Mucosa of rectum (tissue), 2 donors: ENCODE results near the gene ALDOC.

Experiments used
- H3K27ac ChIP-seq, 2 donors: one replicate each; pipeline ENCODE4 v1.7.0; 2013; ENCODE audit warnings: inconsistent platforms in 2 of 2, low read depth in 2 of 2, low read length in 2 of 2
- H3K27me3 ChIP-seq, 2 donors: one replicate each; pipeline ENCODE4 v1.7.0; 2013; ENCODE audit warnings: low read length in 2 of 2; ENCODE audit not compliant: control insufficient read depth in 2 of 2, insufficient read depth in 2 of 2
- H3K36me3 ChIP-seq, 2 donors: one replicate each; pipeline ENCODE4 v1.7.0; 2013; ENCODE audit warnings: low read length in 2 of 2; ENCODE audit not compliant: control insufficient read depth in 2 of 2, insufficient read depth in 2 of 2
- H3K4me1 ChIP-seq, 2 donors: one replicate each; pipeline ENCODE4 v1.7.0; 2013; ENCODE audit warnings: low read length in 2 of 2, mild to moderate bottlenecking in 1 of 2; ENCODE audit not compliant: control insufficient read depth in 2 of 2, insufficient read depth in 2 of 2
- H3K4me3 ChIP-seq, 2 donors: one replicate each; pipeline ENCODE4 v1.7.0; 2013; ENCODE audit warnings: low read length in 2 of 2
- H3K9ac ChIP-seq, 2 donors: one replicate each; pipeline ENCODE4 v1.7.0; 2013; ENCODE audit warnings: low read length in 2 of 2, low read depth in 1 of 2, mild to moderate bottlenecking in 1 of 2
- H3K9me3 ChIP-seq, 2 donors: one replicate each; pipeline ENCODE4 v1.7.0; 2013; ENCODE audit warnings: low read length in 2 of 2; ENCODE audit not compliant: control insufficient read depth in 2 of 2
- donor health status: healthy.
- donor health status: Normal muscosa, but diverticular disease.

ALDOC gene

DNA sequence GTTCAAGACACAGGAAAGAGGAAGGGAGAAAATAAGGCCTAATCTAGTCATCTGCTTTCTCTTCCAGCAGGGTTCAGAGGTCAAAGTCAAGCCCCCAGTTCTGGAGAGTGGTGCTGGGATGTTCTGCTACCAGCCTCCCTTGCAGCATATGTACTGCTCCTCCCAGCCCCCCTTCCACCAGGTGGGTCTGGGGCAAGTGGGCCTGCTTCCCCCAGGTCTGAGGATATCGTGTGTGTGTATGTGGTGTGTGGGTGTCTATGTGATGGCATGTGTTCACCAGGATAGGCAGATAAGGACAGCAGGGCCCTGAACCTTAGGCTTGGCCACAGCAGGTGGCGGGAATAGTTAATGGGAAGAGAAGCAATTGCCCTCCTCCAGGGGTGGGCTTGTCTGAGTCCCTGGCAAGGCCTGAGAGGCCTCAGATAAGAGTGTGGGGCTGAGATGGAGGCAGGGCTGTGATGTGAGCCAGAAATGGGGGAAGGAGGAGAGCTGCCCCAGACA lies 49.5 kb downstream of the ALDOC start:
- Histone ChIP-seq H3K36me3 (no peaks in the 10 kb centered on the region), H3K9ac (peak overlapping the region in 1 of 2 donors; percentile 45), H3K4me3 (no peak overlapping the region), H3K9me3 (no peaks in the 10 kb centered on the region), H3K4me1 (peaks cover 42 to 55% of the 10 kb centered on the region in 2 donors), H3K27me3 (no peaks in the 10 kb centered on the region), H3K27ac (peak overlapping the region; percentile 75 to 85)

DNA sequence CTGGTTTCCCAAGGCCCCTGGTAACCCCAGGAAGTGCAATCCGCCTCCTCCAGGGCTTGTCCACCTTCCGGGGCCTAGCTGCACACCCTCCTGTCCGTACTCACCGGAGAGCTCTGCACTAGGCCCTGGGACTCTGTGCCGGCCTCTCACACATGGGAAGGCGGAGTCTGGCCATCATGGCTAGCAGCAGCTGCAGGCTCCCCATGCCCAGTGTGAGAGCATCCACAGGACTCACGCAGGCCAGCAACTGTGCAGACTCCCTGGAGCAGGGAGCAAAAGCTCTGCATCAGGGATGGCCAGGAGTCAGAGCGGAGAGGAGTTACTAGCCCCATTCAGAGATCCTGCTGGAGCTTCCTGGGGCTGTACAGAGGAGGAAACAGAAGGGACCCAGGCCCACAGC lies 50.3 kb downstream of the ALDOC start:
- no peaks in the 10 kb centered on the region for H3K36me3 ChIP-seq
- H3K9me3 ChIP-seq = no peaks in the 10 kb centered on the region
- no peak overlapping the region for H3K4me3 ChIP-seq
- no peaks in the 10 kb centered on the region for H3K27me3 ChIP-seq
- H3K9ac ChIP-seq = peak overlapping the region in 1 of 2 donors; percentile 9
- H3K27ac ChIP-seq = no peak overlapping the region
- peaks cover 41 to 53% of the 10 kb centered on the region in 2 donors for H3K4me1 ChIP-seq

DNA sequence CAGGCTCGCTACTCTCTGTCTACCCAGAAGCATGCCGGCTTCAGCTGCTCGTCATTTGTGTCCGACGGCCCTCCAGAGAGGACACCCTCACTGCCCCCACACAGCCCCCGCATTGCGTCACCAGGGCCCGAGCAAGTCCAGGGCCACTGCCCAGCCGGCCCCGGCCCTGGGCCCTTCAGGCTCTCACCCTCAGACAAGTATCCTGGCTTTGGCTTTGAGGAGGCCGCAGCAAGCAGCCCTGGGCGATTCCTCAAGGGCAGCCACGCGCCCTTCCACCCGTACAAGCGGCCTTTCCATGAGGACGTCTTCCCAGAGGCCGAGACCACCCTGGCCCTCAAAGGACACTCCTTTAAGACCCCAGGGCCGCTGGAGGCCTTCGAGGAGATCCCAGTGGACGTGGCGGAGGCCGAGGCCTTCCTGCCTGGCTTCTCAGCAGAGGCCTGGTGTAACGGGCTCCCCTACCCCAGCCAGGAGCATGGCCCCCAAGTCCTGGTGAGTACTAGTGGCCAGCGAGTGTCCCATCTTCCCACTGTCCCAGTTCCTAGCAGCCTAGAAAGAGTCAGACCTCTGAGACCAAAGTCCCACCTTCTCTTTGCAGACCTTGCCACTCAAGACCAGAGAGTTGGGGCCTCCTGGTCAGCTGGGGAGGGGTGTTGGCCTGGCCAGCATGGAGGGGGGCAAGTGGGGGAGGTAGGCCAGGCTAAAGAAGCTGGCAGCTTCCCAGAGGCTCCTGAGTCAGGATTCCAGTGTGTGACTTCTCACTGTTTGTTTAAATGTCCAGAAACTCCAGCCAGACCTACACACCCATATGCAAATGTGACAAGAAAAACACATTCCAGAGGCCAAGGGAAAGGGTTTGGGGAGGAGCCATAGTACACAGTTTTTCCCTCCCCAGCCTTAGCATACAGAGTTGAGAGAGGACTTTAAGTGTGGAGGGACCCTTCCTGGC lies 51.9 kb downstream of the ALDOC start:
- H3K4me1 ChIP-seq = peaks cover 41 to 53% of the 10 kb centered on the region in 2 donors
- peak overlapping the region; percentile 52 to 57 for H3K9ac ChIP-seq
- H3K36me3 ChIP-seq = no peaks in the 10 kb centered on the region
- no peaks in the 10 kb centered on the region for H3K9me3 ChIP-seq
- H3K27ac ChIP-seq = peak overlapping the region; percentile 82 to 86
- peak overlapping the region; percentile 12 to 37 for H3K4me3 ChIP-seq
- H3K27me3 ChIP-seq = no peaks in the 10 kb centered on the region

DNA sequence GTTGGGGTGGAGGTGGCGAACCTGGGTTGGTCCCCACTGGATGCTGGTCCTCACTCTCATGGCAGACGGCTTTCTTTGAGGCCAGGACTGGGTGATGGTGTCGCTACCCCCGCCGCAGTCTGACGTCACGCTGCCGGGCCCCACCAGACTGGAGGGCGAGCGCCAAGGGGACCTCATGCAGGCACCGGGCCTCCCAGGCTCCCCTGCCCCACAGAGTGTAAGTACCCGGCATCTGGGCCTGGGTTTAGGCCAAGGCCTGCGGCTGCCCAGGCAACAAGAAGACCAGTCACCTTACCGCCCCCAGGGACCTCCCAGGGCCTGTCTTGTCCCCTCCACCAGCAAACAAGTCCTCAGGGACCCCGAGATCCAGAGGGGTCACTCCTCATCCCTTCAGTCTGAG lies 52.8 kb downstream of the ALDOC start:
- Histone ChIP-seq H3K27ac (no peak overlapping the region), H3K4me1 (peaks cover 37 to 45% of the 10 kb centered on the region in 2 donors), H3K36me3 (no peaks in the 10 kb centered on the region), H3K9me3 (no peaks in the 10 kb centered on the region), H3K4me3 (no peak overlapping the region), H3K9ac (no peak overlapping the region), H3K27me3 (no peaks in the 10 kb centered on the region)

DNA sequence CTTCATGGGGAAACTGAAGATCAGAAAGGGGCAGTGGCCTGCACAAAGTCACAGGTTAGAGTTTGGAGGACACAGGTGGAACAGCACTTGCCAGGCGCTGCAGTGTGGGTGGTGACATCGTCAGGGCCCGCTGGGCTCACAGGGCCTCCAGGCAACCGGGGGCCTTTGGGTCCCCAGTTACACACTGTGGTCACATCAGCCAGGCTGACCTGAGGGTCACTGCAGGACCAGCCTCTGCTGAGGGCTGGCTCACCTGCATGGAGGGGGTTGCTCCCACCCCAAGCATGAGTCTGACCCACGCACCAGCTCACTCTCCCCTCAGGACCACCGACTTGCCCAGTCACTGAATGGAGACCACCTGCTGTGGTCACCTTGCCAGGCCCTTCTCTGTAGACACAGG lies 53.5 kb downstream of the ALDOC start:
- Histone ChIP-seq H3K4me1 (peaks cover 34 to 40% of the 10 kb centered on the region in 2 donors), H3K27me3 (no peaks in the 10 kb centered on the region), H3K4me3 (no peak overlapping the region), H3K36me3 (no peaks in the 10 kb centered on the region), H3K27ac (no peak overlapping the region), H3K9me3 (no peaks in the 10 kb centered on the region), H3K9ac (no peak overlapping the region)
